Esophagus muscularis mucosa (tissue), 4 donors: ENCODE measurements around the gene PURA.

Source experiments
- EP300 ChIP-seq: sonication (generic); formaldehyde crosslinking; IDR thresholded peaks from one replicate; pipeline ENCODE4 v1.6.1; 2017; ENCODE audit warnings: antibody characterized with exemption
- POLR2A ChIP-seq: fragments of 450-650 bp; IDR thresholded peaks from one replicate; pipeline ENCODE4 v1.6.1; 2017; ENCODE audit warnings: antibody characterized with exemption, moderate library complexity, mild to moderate bottlenecking, low read depth
- POLR2AphosphoS5 ChIP-seq, 2 donors: sonication (generic); formaldehyde crosslinking; IDR thresholded peaks; one replicate each; pipeline ENCODE4 v1.6.1; 2017; ENCODE audit warnings: antibody characterized with exemption in 2 of 2
- TF ChIP-seq, protein P1 (sequence below), 3 experiments: fragments of 200-600 bp in 2 of 3; fragments of 450-650 bp in 1 of 3; sonication (generic) in 2 of 3; IDR thresholded peaks; one replicate each; pipeline ENCODE4 v1.5.1; 2017 to 2019; ENCODE audit warnings: antibody characterized with exemption in 3 of 3, mild to moderate bottlenecking in 2 of 3, moderate library complexity in 1 of 3

GRCh38 chr5:140076788-140077187 lies 37.1 kb upstream of the PURA start:
- TF ChIP-seq, protein P1, sequence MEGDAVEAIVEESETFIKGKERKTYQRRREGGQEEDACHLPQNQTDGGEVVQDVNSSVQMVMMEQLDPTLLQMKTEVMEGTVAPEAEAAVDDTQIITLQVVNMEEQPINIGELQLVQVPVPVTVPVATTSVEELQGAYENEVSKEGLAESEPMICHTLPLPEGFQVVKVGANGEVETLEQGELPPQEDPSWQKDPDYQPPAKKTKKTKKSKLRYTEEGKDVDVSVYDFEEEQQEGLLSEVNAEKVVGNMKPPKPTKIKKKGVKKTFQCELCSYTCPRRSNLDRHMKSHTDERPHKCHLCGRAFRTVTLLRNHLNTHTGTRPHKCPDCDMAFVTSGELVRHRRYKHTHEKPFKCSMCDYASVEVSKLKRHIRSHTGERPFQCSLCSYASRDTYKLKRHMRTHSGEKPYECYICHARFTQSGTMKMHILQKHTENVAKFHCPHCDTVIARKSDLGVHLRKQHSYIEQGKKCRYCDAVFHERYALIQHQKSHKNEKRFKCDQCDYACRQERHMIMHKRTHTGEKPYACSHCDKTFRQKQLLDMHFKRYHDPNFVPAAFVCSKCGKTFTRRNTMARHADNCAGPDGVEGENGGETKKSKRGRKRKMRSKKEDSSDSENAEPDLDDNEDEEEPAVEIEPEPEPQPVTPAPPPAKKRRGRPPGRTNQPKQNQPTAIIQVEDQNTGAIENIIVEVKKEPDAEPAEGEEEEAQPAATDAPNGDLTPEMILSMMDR (IDR thresholded peaks at IDR 0.05) = no peak
- no peak for TF ChIP-seq POLR2A
- TF ChIP-seq POLR2AphosphoS5 (IDR thresholded peaks at IDR 0.05) = no peak
- no peak for TF ChIP-seq EP300
